OCI-LY7 (cell line): ENCODE results near the gene CDH2. TPM values are rescaled to one million over a fixed set of nuclear protein-coding genes. Genes with fewer than 3 reads are reported as not detected.

ENCODE experiments used
- BruUV-seq: library from RNA; stranded (reverse); fragments of 400-500 nt; replicated peaks from 2 replicates; lab custom pipeline; 2021; lab: Mats Ljungman, UMichigan
- CTCF ChIA-PET: fragments of 300-600 bp; sonication (Branson Sonifier 250); formaldehyde crosslinking; loops from one replicate; lab custom pipeline; 2022; ENCODE audit warnings: antibody characterized with exemption; ENCODE audit not compliant: unreplicated experiment; lab: Charles Lee
- POLR2A ChIA-PET: fragments of 300-600 bp; sonication (Branson Sonifier 250); formaldehyde crosslinking; loops from one replicate; lab custom pipeline; 2022; ENCODE audit warnings: antibody characterized with exemption; lab: Charles Lee
- DNase-seq: peaks from one replicate; pipeline ENCODE4 v3.0.0-alpha.2; 2015; ENCODE audit warnings: low spot score
- H2AFZ ChIP-seq: fragments of 200-600 bp; sonication (generic), shearing (Covaris generic); 2 replicates; pipeline ENCODE4 v1.6.1; 2014; ENCODE audit warnings: mild to moderate bottlenecking, antibody characterized with exemption, low read length, moderate library complexity
- H3K27ac ChIP-seq: fragments of 200-600 bp; sonication (generic); 2 replicates; pipeline ENCODE4 v1.5.1; 2014; ENCODE audit warnings: mixed run types, low read depth, mild to moderate bottlenecking, moderate library complexity, low read length, inconsistent platforms; ENCODE audit not compliant: poor library complexity, severe bottlenecking
- H3K36me3 ChIP-seq: fragments of 200-600 bp; sonication (generic); 2 replicates; pipeline ENCODE4 v1.6.1; 2014; ENCODE audit warnings: mild to moderate bottlenecking, antibody characterized with exemption, low read length, moderate library complexity, mixed read lengths; ENCODE audit not compliant: insufficient read depth
- H3K4me1 ChIP-seq: fragments of 200-600 bp; sonication (generic); 2 replicates; pipeline ENCODE4 v1.5.1; 2014; ENCODE audit warnings: mild to moderate bottlenecking, low read length; ENCODE audit not compliant: insufficient read depth, poor library complexity, severe bottlenecking
- H3K4me2 ChIP-seq: fragments of 200-600 bp; sonication (generic); 2 replicates; pipeline ENCODE4 v1.6.1; 2014; ENCODE audit warnings: mild to moderate bottlenecking, low read length
- H3K4me3 ChIP-seq: fragments of 200-600 bp; sonication (generic); 2 replicates; pipeline ENCODE4 v1.5.1; 2014; ENCODE audit warnings: mild to moderate bottlenecking, low read depth, low read length; ENCODE audit not compliant: poor library complexity, severe bottlenecking
- H3K79me2 ChIP-seq: fragments of 200-600 bp; sonication (generic); 2 replicates; pipeline ENCODE4 v1.6.1; 2016; ENCODE audit warnings: low read depth, mild to moderate bottlenecking, low read length, moderate library complexity, mixed read lengths; ENCODE audit not compliant: insufficient read depth
- H3K9me2 ChIP-seq: fragments of 200-600 bp; sonication (generic); 2 replicates; pipeline ENCODE4 v1.6.1; 2016; ENCODE audit warnings: mild to moderate bottlenecking, low read length, mixed read lengths; ENCODE audit not compliant: insufficient read depth
- H3K9me3 ChIP-seq: fragments of 200-600 bp; sonication (generic); 2 replicates; pipeline ENCODE4 v1.6.1; 2014; ENCODE audit warnings: mild to moderate bottlenecking, mixed run types, low read length, mixed read lengths
- H4K20me1 ChIP-seq: fragments of 200-600 bp; sonication (generic); 2 replicates; pipeline ENCODE4 v1.6.1; 2014; ENCODE audit warnings: mild to moderate bottlenecking, antibody characterized with exemption, low read length, moderate library complexity, mixed read lengths; ENCODE audit not compliant: insufficient read depth
- EZH2phosphoT487 ChIP-seq: fragments of 200-600 bp; sonication (generic); IDR thresholded peaks from 2 replicates; pipeline ENCODE4 v1.6.1; 2018; ENCODE audit warnings: low read depth, borderline replicate concordance, mild to moderate bottlenecking, mixed run types, antibody characterized with exemption, low read length, moderate library complexity, mixed read lengths
- intact Hi-C: fragments of 100-400 bp; cut with micrococcal nuclease; formaldehyde crosslinking; loops from one replicate; pipeline ENCODE4 v1.10.0; 2022; ENCODE audit not compliant: unreplicated experiment
- total RNA-seq, 2 experiments: library from RNA; depleted of rRNA in 1 of 2; stranded (reverse); fragments of >200 nt in 1 of 2; shearing (Covaris generic) in 1 of 2; gene quantifications; 2 replicates each; pipeline ENCODE4 v1.2.3, GENCODE V29; 2014 to 2022
- TF ChIP-seq, protein P1 (sequence below): fragments of 200-600 bp; sonication (generic); conservative IDR thresholded peaks from 2 replicates; pipeline ENCODE4 v1.5.1; 2014; ENCODE audit warnings: mild to moderate bottlenecking, antibody characterized with exemption, low read length, moderate library complexity, mixed read lengths

Gene CDH2
- total RNA-seq, 2 experiments from 2014 or later, result not detected

DNA sequence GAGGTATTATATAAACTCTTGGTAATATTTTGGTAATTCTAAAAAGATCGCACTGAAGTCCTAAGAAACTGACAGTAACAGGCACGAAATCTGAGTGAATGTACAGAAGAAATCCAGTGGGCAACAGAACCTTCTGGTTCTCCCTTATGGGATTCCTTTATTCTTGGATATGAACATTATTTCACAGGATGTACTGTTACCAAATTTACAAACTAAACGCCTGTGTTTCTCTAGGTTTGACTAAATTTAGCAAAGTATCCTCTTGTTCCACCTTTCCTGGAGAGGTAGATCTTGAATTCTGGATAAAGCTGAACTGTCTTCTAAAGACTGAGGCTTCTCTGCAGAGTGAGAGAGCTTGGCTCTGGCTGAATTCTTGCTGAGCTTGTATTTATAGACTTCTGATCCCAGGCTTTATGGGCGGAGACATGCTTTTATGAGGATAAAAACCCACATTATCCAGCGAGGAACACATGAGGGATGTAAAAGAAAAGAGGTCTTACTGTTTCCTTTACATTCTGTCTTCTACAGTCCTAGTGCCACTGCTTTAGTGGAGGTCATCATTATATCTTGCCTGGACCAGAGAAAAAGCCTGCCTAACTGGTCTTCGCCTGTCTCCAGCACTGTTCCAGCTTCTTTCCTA lies 220.8 kb downstream of the CDH2 start:
- Histone ChIP-seq H3K36me3 (no peaks in the 10 kb centered on the region), H4K20me1 (no peaks in the 10 kb centered on the region), H2AFZ (no peak overlapping the region), H3K4me2 (no peak overlapping the region), H3K9me2 (no peaks in the 10 kb centered on the region), H3K9me3 (no peaks in the 10 kb centered on the region), H3K4me1 (no peaks in the 10 kb centered on the region), H3K79me2 (no peaks in the 10 kb centered on the region), H3K27ac (no peak overlapping the region), H3K4me3 (no peak overlapping the region)
- no TSS peak for BruUV-seq
- TF ChIP-seq, protein P1, sequence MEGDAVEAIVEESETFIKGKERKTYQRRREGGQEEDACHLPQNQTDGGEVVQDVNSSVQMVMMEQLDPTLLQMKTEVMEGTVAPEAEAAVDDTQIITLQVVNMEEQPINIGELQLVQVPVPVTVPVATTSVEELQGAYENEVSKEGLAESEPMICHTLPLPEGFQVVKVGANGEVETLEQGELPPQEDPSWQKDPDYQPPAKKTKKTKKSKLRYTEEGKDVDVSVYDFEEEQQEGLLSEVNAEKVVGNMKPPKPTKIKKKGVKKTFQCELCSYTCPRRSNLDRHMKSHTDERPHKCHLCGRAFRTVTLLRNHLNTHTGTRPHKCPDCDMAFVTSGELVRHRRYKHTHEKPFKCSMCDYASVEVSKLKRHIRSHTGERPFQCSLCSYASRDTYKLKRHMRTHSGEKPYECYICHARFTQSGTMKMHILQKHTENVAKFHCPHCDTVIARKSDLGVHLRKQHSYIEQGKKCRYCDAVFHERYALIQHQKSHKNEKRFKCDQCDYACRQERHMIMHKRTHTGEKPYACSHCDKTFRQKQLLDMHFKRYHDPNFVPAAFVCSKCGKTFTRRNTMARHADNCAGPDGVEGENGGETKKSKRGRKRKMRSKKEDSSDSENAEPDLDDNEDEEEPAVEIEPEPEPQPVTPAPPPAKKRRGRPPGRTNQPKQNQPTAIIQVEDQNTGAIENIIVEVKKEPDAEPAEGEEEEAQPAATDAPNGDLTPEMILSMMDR, result no peak
- TF ChIP-seq EZH2phosphoT487, result no peak
- intact Hi-C loops, result no loop called here
- no peak for DNase-seq
- ChIA-PET POLR2A (interaction anchor here (0.6 to 0.7 kb wide), 3 partner anchors 33 to 73 kb away, joined by 3 to 5 read pairs (median 4); no protein-coding TSS in a partner anchor), CTCF (no interaction called here)

DNA sequence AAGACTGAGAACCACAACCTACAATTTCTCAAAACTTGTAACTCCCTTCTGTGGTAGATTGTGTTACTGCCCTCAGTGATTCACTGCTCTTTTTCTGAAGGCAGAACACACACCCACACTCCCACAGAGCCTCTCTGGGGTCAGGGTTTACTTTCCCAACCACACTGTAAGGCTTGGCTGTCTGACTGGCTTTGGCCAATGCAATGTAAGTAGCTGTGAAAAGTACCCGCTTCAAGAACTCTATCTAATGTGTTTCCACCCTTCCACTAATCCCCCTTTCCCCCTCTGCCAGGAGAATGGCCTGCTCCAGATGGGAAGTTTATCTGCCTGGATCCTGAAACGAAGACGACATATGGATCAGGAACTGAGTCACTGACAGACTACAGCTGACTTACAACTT lies 222.7 kb downstream of the CDH2 start:
- ChIA-PET CTCF (no interaction called here), POLR2A (no interaction called here)
- Histone ChIP-seq H3K9me3 (no peaks in the 10 kb centered on the region), H2AFZ (no peak overlapping the region), H3K79me2 (no peaks in the 10 kb centered on the region), H3K27ac (no peak overlapping the region), H3K4me1 (no peaks in the 10 kb centered on the region), H4K20me1 (no peaks in the 10 kb centered on the region), H3K4me3 (no peak overlapping the region), H3K4me2 (no peak overlapping the region), H3K9me2 (no peaks in the 10 kb centered on the region), H3K36me3 (no peaks in the 10 kb centered on the region)
- no TSS peak for BruUV-seq
- intact Hi-C loops, result no loop called here
- no peak for TF ChIP-seq EZH2phosphoT487
- TF ChIP-seq, protein P1, result no peak
- no peak for DNase-seq

DNA sequence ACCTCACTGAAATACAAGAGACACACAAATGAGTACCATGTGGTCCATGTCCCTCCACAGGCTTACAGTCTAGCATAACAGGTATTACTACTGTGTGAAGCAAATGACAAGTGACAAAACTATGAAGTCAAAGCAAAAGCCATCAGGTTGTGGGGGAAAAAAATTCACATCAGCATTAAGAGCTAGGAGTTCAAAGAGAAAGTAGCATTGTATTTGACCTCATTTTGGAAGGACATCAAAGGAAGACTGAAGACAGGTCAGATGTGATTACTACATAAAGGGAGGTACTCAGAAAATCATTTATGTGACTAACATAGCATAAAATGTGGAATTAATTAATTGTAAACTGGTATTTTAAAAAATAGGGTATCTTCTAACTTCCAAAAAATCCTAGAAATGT lies 224.2 kb downstream of the CDH2 start:
- no peak for DNase-seq
- Histone ChIP-seq H3K4me1 (no peaks in the 10 kb centered on the region), H3K9me2 (no peaks in the 10 kb centered on the region), H3K79me2 (no peaks in the 10 kb centered on the region), H3K4me2 (no peak overlapping the region), H4K20me1 (no peaks in the 10 kb centered on the region), H3K4me3 (no peak overlapping the region), H2AFZ (no peak overlapping the region), H3K36me3 (no peaks in the 10 kb centered on the region), H3K27ac (no peak overlapping the region), H3K9me3 (no peaks in the 10 kb centered on the region)
- TF ChIP-seq EZH2phosphoT487, result no peak
- TF ChIP-seq, protein P1, result no peak
- POLR2A ChIA-PET, result no interaction called here
- intact Hi-C loops, result no loop called here
- no TSS peak for BruUV-seq
- CTCF ChIA-PET, result no interaction called here
